PC-9 (cell line): ENCODE results near the gene UBTD2.

Experiments used
- CTCF ChIP-seq: fragments of 200-600 bp; sonication (generic); conservative IDR thresholded peaks from 2 replicates; pipeline ENCODE4 v1.6.1; 2017; ENCODE audit warnings: mixed run types, antibody characterized with exemption, mild to moderate bottlenecking, moderate library complexity
- EZH2 ChIP-seq: fragments of 200-600 bp; sonication (generic); IDR thresholded peaks from 2 replicates; pipeline ENCODE4 v1.8.0; 2017; ENCODE audit warnings: antibody characterized with exemption, low read depth

DNA sequence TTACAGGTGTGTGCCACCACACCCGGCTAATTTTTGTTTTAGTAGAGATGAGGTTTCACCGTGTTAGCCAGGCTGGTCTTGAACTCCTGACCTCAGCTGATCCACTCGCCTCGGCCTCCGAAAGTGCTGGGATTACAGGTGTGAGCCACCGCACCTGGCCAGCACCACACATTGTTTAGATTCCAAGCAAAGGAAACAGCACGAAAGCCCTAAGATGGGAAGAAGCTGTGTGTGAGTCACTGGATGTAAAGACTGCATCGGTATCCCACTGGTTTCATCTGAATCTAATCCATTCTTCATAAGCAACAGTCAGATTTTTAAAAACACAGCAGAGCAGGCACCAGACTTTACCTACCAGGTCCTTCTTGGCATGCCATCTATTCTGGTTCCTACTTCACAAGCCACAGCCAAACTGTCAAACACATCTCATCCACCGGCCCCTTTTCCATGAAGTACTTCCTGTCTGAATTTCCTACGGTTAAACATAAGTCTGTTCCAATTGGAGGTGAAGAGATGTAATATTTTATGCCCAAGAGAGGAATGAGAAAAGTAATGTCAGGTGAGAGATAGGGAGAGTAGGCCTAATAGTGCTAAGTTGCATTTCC lies 17.4 kb downstream of the UBTD2 start:
- TF ChIP-seq CTCF (no peak), EZH2 (no peak)
